RPMI8226 (cell line): ENCODE results near the gene EVC2.

Experiments
- DNase-seq: peaks from one replicate; pipeline ENCODE4 v3.0.0-alpha.2; 2015

Gene EVC2

GRCh38 chr4:5660185-5660584 is 48.2 kb downstream of the EVC2 start:
- no peak for DNase-seq

DNA sequence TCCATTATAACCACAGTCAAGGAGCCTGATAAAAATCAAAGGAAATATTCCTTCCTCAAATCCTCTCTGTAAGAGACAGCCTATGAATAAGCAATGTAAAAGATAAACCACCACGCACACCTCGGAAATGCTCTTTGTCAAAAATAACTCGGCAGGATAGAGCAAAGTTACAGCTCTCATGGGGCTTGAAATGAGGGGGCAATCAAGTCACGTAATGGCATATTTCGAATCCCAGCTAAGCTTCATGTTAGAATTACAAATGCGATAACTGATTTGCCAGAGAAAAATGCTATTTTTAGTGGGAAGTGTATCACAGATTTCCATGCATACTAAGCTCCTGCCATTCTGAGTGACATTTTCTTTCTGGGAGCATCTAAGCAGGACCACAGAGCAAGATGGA is 49.4 kb downstream of the EVC2 start:
- no peak for DNase-seq

- no peak for DNase-seq
These were observed 51.9 kb downstream of the EVC2 start for GRCh38 chr4:5656415-5656814.

DNA sequence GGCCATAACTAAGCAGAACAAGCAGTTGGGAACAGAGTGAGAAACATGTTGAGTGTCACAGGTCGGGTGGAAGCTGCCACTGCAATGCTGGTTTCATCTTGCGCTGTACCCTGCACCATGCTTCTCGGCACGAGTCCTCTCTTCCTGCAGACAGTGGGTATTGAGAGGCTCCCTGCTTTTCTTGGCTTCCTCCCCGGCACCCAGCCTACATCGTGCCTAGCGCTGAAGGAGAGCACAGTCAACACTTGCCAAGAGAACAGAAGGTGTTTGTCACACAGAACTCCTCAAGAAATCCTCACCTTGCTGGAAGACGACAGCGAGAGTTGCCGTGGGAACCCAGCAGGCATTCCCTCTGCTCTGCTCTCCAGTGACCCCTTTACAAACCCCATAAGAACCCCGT is 53.6 kb downstream of the EVC2 start:
- DNase-seq, result no peak

DNA sequence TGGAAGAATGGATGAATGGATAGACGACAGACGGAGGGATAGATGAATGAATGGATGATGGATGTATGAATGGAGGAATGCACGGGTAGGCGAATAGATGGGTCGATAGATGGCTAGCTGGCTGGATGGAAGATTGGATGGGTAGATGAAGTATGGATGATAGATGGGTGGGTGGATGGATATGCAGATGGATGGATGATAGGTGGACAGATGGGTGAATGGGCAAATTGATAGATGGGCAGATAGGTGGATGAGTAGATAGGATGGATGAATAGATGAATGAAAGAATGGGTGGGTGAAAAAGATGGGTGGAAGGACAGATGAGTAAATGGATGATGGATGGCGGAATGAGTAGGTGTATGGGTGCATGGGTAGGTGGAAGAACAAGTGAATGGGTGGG is 57.3 kb downstream of the EVC2 start:
- DNase-seq, result no peak

- no peak for DNase-seq
These were observed 58.3 kb downstream of the EVC2 start for GRCh38 chr4:5650040-5650439.

- DNase-seq, result no peak
These were observed 61.0 kb downstream of the EVC2 start for GRCh38 chr4:5647351-5647750.

DNA sequence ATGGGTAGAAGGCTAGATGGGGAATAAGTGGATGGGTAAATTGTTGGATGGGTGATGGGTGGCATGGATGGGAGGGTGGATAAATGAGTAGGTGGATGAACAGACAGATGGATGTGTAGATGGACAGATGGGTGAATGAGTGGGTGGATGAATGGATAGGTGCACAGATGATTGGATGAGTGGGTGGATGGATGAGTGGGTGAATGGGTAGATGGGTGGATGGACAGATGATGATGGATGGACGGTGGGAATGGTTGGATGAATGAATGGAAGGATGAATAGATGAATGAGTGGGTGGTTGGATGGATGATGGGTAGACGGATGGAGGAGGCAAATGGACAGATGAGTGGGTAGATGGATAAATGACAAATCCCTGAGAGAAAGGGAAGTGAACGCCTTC is 68.3 kb downstream of the EVC2 start:
- DNase-seq, result no peak

DNA sequence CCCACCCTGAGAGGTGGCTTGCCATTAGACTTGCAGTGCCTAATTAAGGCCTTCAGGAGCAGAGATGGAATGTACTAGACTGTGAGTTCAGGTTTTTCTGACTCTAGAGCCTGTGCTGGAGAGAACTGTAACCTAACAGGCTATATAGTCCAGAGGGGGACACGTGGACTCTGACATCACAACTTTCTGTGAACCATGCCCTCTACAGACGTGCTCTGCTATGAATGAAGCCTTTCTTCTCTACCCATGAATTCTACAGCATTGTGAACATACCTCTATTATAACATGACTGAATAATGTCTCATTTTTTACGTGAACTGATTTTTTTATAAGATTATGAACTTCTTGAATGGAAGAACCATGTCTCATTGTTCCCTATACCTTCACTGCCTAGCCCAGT is 68.8 kb downstream of the EVC2 start:
- DNase-seq, result no peak

DNA sequence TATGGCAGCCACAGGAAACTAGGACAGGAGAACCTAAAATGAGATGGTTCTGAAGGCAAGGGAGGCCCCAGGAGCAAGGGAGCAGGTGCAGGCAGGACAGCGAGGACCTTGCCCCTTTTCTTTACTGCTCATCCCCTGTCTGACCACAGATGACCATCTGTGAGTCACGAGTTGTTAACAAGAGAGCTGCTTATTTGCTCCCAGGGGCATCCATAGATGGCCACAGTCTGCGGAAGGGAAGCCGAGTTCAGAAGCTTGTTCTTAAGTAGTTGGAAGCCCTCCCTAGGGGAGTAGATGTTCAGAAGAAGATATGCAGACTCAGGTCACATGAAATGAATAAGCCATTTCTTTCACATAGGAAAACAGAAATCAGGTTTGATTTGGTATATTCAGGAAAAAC is 69.4 kb downstream of the EVC2 start:
- no peak for DNase-seq

DNA sequence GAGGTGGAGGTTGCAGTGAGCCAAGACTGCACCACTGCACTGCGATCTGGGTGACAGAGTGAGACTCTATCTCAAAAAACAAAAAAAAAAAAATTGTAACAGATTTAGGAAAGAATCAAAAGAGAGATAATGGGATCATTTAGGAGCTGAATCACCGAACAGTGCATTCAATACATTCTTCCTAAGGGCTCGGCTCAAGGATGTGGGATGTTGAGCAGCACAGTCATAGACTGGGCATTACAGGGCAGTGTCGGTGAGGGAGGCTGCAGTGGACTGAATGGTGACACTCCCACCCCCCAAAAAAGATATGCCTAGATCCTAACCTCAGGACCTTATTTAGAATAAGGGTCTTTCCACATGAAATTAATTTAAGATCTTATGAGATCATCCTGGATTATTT is 70.0 kb downstream of the EVC2 start:
- no peak for DNase-seq

DNA sequence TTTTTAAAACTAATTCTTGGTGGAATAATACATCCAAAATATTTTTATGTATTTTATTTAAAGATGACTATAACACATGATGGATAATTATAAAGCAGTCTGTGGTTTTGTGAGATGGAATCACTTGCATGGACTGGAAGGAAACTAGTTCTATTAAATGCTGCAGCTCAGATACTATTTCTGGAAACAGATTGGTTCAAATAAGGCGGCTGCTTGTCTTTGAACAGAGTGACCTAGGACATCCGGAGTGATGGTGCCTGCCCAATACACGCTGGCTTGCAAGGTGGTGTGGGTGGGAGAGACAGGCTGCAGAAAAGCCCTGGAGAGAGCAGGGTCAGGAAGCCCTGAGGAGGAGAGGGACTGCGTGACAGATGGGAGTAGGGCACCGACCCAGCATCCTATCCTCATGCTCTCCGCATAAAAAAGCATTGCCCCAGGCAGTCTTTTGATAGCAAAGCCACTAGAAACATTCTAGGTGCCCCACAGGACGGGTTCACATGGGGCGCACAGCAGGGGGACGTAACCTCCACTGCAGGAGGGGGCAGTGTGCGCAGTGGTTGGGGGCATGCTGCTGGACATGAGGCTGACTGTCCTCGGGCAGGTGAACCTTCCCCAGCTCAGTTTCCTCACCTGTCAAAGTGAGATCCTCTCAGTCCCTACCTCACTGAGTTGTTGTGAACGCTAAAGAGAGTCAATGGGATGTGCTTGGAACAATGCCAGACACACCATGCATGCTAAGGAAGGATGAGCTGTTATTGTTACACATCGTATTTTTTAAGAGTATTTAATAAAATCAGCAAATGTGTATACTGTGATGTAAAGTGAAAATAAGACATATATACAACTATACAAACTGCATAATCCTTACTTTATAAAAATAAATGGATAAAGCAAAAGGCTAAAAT is 71.3 kb downstream of the EVC2 start:
- DNase-seq, result no peak

GRCh38 chr4:5635826-5636195 is 72.5 kb downstream of the EVC2 start:
- DNase-seq, result no peak

- no peak for DNase-seq
These were observed 75.8 kb downstream of the EVC2 start for GRCh38 chr4:5632571-5632970.

- no peak for DNase-seq
These were observed 76.3 kb downstream of the EVC2 start for GRCh38 chr4:5632066-5632440.

DNA sequence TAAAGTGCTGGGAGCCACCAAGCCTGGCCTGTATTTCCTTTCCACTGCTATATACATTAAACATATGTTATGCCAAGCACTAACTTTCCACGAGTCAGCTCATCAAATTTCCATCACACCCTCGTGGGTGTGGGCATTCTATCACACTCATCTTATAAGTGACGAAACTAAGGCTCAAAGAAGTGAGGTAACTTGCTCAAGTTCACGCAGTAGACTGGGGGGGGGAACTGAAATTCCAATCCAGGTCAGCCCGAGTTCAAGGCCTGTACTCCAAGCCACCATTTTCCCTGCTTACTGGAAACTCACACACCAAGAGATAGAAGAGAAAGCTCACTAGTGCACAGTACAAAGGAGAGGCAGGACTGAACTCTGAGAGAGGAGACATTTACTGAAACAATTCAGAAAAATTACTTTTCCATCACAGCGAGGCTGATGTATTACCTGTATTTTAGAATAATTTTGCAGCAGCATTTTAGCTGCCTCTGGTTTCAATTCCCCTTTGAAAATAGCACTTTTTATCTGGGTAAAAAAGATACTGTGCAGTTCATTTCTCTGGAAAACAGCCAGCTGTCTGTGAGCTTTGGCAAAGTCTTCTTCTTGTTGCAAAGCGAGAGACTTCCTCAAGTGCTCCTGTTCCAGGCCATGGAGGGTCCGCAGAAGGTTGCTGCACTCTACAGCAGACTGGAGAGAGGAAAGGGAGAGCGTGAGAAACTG is 76.8 kb downstream of the EVC2 start:
- peak; percentile 22 for DNase-seq

GRCh38 chr4:5630762-5631161 is 77.6 kb downstream of the EVC2 start:
- no peak for DNase-seq

GRCh38 chr4:5629542-5629941 is 78.8 kb downstream of the EVC2 start:
- DNase-seq, result no peak

DNA sequence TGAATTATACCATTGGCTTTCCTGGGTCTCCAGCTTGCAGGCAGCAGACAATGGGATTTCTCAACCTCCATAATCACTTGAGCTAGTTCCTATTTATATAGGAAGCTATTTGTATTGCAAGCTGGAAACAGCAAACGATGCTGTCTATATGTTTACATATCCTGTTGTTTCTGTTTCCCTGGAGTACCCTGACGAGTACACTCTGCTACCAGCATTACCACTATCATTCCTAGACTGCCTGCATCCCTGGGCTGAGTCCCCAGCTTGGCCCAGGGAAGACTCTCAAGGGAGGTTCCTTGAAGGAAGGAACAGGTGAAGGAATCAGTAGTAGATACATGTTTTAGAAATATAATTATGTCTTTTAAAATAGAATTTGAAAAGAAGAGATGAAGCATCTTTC is 81.4 kb downstream of the EVC2 start:
- DNase-seq, result no peak

GRCh38 chr4:5622596-5622995 is 85.8 kb downstream of the EVC2 start:
- no peak for DNase-seq

DNA sequence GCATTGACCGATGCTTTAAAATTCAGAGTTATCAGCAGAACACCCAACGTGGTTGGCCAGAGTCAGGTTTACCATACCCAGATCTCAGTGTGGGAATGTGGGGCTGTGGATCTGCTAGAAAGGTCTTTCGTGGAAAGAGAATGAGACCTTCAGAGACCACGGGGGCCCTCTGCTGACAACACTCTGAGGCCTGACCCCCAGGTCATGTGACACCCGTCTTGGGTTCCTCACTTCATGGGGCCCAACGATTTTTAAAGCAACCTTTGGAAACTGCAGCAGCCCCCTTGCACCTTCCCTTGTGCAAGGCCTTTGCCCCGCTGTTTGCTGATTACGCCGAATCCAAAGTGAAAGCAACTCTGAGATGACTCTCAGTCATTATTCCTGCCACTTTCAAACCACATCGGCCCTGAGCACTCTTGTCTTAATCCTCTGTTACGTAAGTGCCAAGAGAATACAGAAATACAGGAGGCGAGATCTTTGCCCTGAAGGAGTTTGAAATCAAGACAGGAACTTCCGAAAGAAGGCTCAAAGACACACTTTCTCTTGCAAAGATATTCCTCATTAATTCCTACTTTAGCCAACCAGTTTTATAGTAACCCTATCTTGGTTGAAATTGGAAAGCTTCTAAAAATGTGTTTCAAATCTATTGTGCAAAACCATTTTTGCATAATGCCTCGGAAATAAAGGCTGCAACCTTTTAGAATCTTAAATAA is 88.3 kb downstream of the EVC2 start:
- DNase-seq, result no peak

DNA sequence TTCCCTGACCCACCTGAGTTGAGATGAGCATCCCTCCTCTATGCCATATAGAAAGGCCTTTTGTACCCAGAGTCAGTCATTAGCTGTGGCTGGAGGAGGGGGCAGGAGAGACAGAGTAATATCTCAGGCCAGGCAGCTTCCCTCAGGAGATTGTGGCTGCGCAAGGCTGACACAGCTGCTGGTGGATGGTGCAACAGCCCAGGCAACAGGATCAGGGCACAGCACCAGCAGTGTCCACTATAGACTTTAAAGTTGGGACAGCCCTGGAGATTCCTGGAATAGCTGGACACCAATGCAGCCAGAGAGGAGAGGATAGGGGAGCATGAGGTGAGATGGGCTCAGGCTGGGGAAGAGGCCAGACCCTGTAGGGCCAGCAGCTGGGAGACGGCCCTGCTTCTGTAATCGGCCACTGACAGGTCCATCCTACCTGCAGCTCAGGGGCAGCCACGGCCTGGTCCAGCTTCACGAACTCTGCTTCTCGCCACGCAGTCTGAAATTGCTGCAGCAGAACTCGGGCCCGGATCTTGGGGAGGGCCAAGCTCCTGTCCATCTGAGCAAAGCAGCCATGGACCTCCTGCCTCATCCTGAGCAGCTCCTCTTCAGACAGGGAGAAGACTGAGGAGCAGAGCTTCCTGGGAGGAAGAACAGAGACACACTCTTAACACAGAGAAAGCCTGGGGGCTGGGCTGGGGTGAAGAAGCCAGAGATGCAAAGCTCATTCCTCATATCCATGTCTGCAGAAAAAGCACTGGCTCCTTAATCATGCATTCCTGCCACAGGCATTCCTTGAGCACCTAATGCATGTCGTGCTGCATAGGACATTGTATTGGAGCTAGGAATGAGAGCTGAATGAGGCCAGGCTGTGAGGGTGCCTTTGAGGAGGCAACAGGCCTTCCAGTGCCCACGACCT is 90.1 kb downstream of the EVC2 start:
- DNase-seq, result no peak
